HG02852 (cell line): ENCODE results near the gene PRIMA1.

Experiments
- ATAC-seq: cut with Tn5 transposase; IDR thresholded peaks from one replicate; pipeline ENCODE4 v1.9.1; 2021; ENCODE audit warnings: mild to moderate bottlenecking, moderate library complexity; ENCODE audit not compliant: unreplicated experiment

The PRIMA1 gene

DNA sequence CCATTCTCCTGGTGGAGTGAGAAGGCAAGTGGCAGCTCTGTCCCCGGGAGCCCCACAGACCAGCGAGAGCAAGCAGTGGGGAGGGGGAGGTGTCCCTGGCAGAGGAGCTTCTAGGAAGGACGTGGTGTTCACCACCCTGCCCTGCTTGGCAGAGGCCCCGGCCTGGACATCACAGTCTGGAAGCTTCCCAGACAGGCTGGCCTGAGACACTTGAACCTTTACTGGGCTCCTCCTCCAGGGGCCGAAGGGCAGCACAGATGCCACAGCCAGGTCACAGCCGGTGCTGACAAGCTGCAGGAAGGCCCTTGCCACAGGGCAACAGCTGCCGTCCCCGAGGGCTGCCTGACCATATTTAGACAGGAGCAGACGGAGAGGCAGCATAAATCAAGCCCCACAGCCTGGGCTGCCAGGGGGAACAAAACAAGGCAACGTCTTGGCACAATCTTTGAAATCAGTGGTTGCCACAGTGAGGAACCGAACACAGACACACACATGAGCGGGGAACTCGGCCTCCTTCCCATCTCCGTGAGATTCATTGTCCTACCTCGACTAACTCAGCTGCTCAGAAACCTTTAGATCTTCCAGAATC, 28.5 kb downstream of the PRIMA1 start:
- ATAC-seq = no peak

GRCh38 chr14:93757206-93757605, 31.1 kb downstream of the PRIMA1 start:
- ATAC-seq = no peak

GRCh38 chr14:93753647-93754046, 34.6 kb downstream of the PRIMA1 start:
- ATAC-seq = no peak

DNA sequence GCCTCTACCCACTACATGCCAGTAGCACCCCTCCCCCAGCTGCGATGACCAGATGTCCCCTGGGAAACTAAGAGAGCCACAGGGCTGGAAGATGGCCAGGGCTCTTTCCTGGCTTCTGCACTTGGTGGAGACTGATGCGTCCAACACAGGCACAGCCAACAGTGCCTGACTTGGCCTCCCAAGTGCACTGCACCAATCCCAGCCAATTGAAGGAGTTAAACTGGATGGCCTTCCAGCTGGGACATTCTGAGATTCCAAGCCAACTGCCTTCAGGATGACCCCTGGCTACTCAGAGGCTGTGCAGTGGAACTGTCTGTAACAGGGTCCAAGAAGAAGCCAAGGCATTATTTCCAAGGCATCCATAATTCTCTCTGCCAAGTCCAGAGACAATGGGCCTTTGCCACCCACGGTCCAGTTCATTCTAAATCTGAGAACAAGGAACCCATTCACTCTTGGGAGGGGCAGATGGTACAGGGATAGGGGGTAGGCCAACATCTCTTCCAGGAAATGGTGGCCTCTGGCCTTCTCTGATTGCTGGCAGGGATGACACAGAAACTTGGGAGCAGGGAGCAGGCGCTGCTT, 35.2 kb downstream of the PRIMA1 start:
- ATAC-seq = no peak

- ATAC-seq = no peak
Observed at GRCh38 chr14:93751946-93752655, 36.2 kb downstream of the PRIMA1 start.

DNA sequence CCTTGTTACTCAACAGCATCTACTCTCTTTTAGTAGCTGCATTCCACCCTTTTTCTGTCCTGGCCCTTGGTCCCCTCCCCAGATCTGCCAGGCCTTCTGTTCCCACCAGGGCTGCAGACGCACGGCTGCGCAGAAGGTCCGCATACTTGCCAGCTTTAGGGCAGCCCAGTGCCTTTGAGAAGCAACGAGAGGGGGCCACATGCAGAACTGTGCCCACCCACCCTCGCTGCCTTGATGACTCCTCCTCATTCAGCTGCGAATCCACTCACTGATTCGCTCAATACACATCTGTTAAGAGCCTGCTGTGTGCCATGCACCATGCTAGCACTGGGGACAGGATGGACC, 39.2 kb downstream of the PRIMA1 start:
- ATAC-seq = no peak

GRCh38 chr14:93748208-93749075, 39.8 kb downstream of the PRIMA1 start:
- ATAC-seq = no peak

DNA sequence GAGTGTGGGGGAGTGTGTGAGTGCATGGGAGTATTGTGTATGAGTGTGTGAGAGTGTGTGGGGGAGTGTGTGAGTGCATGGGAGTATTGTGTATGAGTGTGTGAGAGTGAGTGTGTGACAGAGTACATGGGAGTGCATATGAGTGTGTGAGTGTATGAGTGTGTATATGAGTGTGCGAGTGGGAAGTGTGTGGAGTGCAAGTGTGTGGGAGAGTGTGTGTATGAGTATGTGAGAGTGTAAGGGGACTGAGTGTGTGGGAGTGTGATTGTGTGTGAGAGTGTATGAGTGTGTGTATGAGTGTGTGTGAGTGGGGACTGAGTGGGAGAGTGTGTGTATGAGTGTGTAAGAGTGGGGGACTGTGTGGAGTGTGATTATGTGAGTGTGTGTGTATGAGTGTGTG, 40.7 kb downstream of the PRIMA1 start:
- ATAC-seq = no peak

DNA sequence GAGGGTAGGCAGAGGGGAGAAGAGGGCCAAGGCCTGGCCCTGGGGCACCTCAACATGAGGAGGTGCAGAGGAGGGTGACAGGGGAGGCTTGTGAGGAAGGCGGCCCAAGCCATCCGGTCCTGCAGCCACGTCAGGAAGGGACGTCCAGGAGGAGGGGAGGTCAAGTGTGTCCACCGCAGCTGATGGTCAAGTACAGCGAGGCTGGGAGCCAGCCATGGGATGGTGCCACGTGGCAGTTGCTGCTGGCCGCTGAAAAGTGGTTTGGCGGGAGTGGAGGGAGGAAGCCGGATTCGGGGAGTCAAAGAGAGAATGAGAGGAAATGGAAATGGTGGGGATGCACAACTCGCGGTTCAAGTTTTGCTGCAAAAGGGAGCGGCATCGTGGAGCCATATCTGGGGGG, 41.2 kb downstream of the PRIMA1 start:
- no peak for ATAC-seq

DNA sequence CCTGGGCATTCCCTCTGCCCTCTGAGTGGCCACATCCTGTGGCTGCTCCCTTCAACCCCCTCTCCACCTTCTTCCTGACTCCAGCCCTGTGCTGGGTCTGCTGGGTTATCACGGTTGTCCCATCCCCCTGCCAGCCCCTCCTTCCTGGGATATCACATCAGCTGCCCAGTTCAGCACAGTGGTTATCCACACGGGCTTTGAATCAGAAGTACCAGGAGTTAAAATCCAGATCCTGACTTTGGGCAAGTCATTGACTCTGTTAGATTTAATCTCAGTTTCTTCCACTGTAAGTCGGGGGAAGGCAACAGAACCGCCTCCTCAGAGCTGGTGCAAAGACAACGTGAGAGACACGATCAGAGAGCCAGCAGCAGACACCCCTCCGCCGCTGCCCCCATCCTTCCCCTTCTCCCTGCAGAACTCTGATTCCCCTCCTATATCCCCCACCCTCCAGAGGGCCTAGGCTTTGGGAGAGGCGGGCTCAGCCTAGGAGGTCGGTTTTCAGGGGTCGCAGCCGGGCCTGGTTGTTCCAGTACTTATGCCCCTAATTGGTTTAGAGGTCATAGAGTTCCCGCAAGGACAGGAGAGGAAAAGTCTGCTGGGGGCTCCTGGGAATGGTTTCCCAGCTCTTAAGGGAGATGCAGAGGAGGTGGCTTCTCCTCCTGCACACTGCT, 42.5 kb downstream of the PRIMA1 start:
- no peak for ATAC-seq

GRCh38 chr14:93744876-93745275, 43.4 kb downstream of the PRIMA1 start:
- ATAC-seq = no peak

- ATAC-seq = no peak
Observed at GRCh38 chr14:93744176-93744575, 44.1 kb downstream of the PRIMA1 start.

GRCh38 chr14:93743270-93744060, 44.8 kb downstream of the PRIMA1 start:
- no peak for ATAC-seq

GRCh38 chr14:93742761-93743160, 45.5 kb downstream of the PRIMA1 start:
- no peak for ATAC-seq

- no peak for ATAC-seq
Observed at GRCh38 chr14:93741556-93742230, 46.6 kb downstream of the PRIMA1 start.

GRCh38 chr14:93737634-93738033, 50.7 kb downstream of the PRIMA1 start:
- no peak for ATAC-seq

DNA sequence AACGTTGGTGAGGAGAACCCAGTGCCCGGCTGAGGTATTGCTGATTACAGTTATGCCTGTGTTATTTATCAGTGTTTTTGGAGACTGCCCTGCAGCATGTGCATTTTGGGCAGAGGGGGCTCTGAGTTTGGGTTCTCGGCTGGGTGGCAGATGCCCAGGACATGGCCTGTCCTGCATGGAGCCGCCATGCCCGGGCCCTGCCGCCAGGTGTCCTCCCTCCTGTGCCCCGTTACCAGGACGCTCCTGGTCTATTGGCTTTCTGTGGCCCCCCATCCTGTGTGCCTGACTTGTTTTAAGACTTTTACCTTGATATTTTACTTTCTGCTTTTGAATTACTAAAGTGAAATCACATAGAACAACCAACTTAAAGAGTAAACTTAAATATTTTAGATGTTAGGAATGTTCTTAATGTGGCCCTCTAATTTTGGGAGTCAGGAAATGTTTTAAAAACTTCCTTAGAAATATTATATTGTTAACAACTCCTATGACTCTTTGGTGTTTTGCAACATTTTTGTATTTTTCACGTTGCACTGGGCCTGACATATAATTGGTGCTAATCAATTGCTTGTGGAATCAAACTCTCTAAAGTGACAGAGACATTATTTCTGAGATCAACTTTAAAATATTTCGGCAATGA, 51.8 kb downstream of the PRIMA1 start:
- ATAC-seq = no peak

- no peak for ATAC-seq
Observed at GRCh38 chr14:93735206-93735605, 53.1 kb downstream of the PRIMA1 start.

- no peak for ATAC-seq
Observed at GRCh38 chr14:93734086-93734822, 54.0 kb downstream of the PRIMA1 start.
